Endodermal cell (in vitro differentiated cells): Measurements from ENCODE around the gene GSTM5. TPM values are rescaled to one million over a fixed set of nuclear protein-coding genes. Genes with fewer than 3 reads are reported as not detected.

ENCODE experiments used
- DNase-seq: peaks from one replicate; pipeline ENCODE4 v3.0.0-alpha.2; 2017
- H3K27ac ChIP-seq: 2 replicates; pipeline ENCODE4 v1.5.1; 2013; ENCODE audit warnings: mild to moderate bottlenecking, low read depth, low read length, moderate library complexity
- H3K27me3 ChIP-seq: 2 replicates; pipeline ENCODE4 v1.6.1; 2013; ENCODE audit warnings: mild to moderate bottlenecking, low read length, moderate library complexity; ENCODE audit not compliant: insufficient read depth, control insufficient read depth, poor library complexity, severe bottlenecking
- H3K36me3 ChIP-seq: 2 replicates; pipeline ENCODE4 v1.7.0; 2013; ENCODE audit warnings: mild to moderate bottlenecking, low read length, moderate library complexity; ENCODE audit not compliant: control insufficient read depth, insufficient read depth
- H3K4me1 ChIP-seq: one replicate; pipeline ENCODE4 v1.7.0; 2013; ENCODE audit warnings: low read length; ENCODE audit not compliant: control insufficient read depth, insufficient read depth
- H3K4me3 ChIP-seq: 2 replicates; pipeline ENCODE4 v1.5.1; 2013; ENCODE audit warnings: mild to moderate bottlenecking, low read length, moderate library complexity
- H3K9ac ChIP-seq: 2 replicates; pipeline ENCODE4 v1.6.1; 2013; ENCODE audit warnings: mild to moderate bottlenecking, low read length, moderate library complexity; ENCODE audit not compliant: poor library complexity, severe bottlenecking; ENCODE audit errors: extremely low read depth
- H3K9me3 ChIP-seq: 2 replicates; pipeline ENCODE4 v1.6.1; 2013; ENCODE audit warnings: mild to moderate bottlenecking, low read length, moderate library complexity; ENCODE audit not compliant: control insufficient read depth
- H3K27ac Mint-ChIP-seq: 2 replicates; pipeline ENCODE4 v1.8.0; 2020; ENCODE audit warnings: mixed read lengths
- H3K27me3 Mint-ChIP-seq: 2 replicates; pipeline ENCODE4 v1.8.0; 2021; ENCODE audit warnings: mild to moderate bottlenecking, mixed read lengths; ENCODE audit not compliant: insufficient read depth
- H3K36me3 Mint-ChIP-seq: 2 replicates; pipeline ENCODE4 v1.8.0; 2020; ENCODE audit warnings: low read depth, mixed read lengths
- H3K4me1 Mint-ChIP-seq: 2 replicates; pipeline ENCODE4 v1.8.0; 2020; ENCODE audit warnings: mixed read lengths
- H3K4me3 Mint-ChIP-seq: 2 replicates; pipeline ENCODE4 v1.8.0; 2020; ENCODE audit warnings: mild to moderate bottlenecking, moderate library complexity, mixed read lengths
- H3K9me3 Mint-ChIP-seq: 2 replicates; pipeline ENCODE4 v1.8.0; 2020; ENCODE audit warnings: mild to moderate bottlenecking, mixed read lengths
- CTCF ChIP-seq: fragments of 200-600 bp; sonication (generic); conservative IDR thresholded peaks from 2 replicates; pipeline ENCODE4 v1.5.0; 2021; ENCODE audit warnings: antibody characterized with exemption, mild to moderate bottlenecking
- WGBS, 2 experiments: methylation state at CpG; one replicate each; pipeline versions ENCODE4 v1.1.5 to v1.1.7; 2013; ENCODE audit warnings: missing lambda C conversion rate in 2 of 2, mixed read lengths in 1 of 2; ENCODE audit not compliant: insufficient coverage in 1 of 2, insufficient read length in 1 of 2; 5-methylcytosine and 5-hydroxymethylcytosine counted together
- total RNA-seq, 2 donors: library from RNA; stranded (reverse); fragmentation: NEBNext Ultra II Directional in 1 of 2; extraction: Animal tissue kit (Norgen Biotek cat#: 25700) in 1 of 2; gene quantifications; 2 replicates in 1 of 2; 3 replicates in 1 of 2; pipeline ENCODE4 v1.2.1, GENCODE V29; 2021

Gene GSTM5
- total RNA-seq, 2 donors from 2014 or later, result 0.13 to 0.70 TPM

- H3K27me3 Mint-ChIP-seq, result peaks cover 5% of the 10 kb centered on the region
- Histone ChIP-seq H3K27ac (no peak overlapping the region), H3K4me3 (no peak overlapping the region), H3K4me1 (no peaks in the 10 kb centered on the region), H3K9ac (no peak overlapping the region), H3K9me3 (peaks cover 7% of the 10 kb centered on the region), H3K36me3 (no peaks in the 10 kb centered on the region), H3K27me3 (no peaks in the 10 kb centered on the region)
- H3K36me3 Mint-ChIP-seq, result no peaks in the 10 kb centered on the region
- DNase-seq, result no peak
- peaks cover 17% of the 10 kb centered on the region for H3K9me3 Mint-ChIP-seq
- TF ChIP-seq CTCF, result no peak
- no peak overlapping the region for H3K27ac Mint-ChIP-seq
- H3K4me3 Mint-ChIP-seq, result no peak overlapping the region
- no peaks in the 10 kb centered on the region for H3K4me1 Mint-ChIP-seq
- 89 to 97% methylated on average over 4 to 5 of the region's 5 CpGs for WGBS, 2 experiments
Observed at GRCh38 chr1:109713636-109714035, 1.6 kb downstream of the GSTM5 start.

- H3K9me3 ChIP-seq, result no peaks in the 10 kb centered on the region
- WGBS, 2 experiments, result 92 to 98% methylated on average over 8 to 12 of the region's 12 CpGs
Observed at GRCh38 chr1:109714661-109715372, 2.8 kb downstream of the GSTM5 start.

GRCh38 chr1:109716121-109716520 lies 4.1 kb downstream of the GSTM5 start:
- Mint-ChIP-seq H3K36me3 (no peaks in the 10 kb centered on the region), H3K4me1 (peaks cover 2% of the 10 kb centered on the region), H3K27me3 (peaks cover 5% of the 10 kb centered on the region), H3K4me3 (no peak overlapping the region), H3K27ac (no peak overlapping the region), H3K9me3 (no peaks in the 10 kb centered on the region)
- no peak for DNase-seq
- Histone ChIP-seq H3K27me3 (no peaks in the 10 kb centered on the region), H3K4me1 (no peaks in the 10 kb centered on the region), H3K36me3 (no peaks in the 10 kb centered on the region), H3K9ac (no peak overlapping the region), H3K9me3 (no peaks in the 10 kb centered on the region), H3K27ac (no peak overlapping the region), H3K4me3 (no peak overlapping the region)
- WGBS, 2 experiments, result 86% methylated on average over 3 of the region's 3 CpGs; no CpG with 5 or more reads in 1 of the 2 experiments
- no peak for TF ChIP-seq CTCF

More at GRCh38 chr1:109714661-109715372, 2.8 kb downstream of the GSTM5 start:
- Histone ChIP-seq H3K4me1 (no peaks in the 10 kb centered on the region), H3K27me3 (no peaks in the 10 kb centered on the region), H3K4me3 (no peak overlapping the region), H3K36me3 (no peaks in the 10 kb centered on the region), H3K9ac (no peak overlapping the region), H3K27ac (no peak overlapping the region)
- Mint-ChIP-seq H3K4me3 (no peak overlapping the region), H3K4me1 (no peaks in the 10 kb centered on the region), H3K36me3 (no peaks in the 10 kb centered on the region), H3K27ac (no peak overlapping the region), H3K9me3 (peaks cover 6% of the 10 kb centered on the region), H3K27me3 (peaks cover 5% of the 10 kb centered on the region)
- TF ChIP-seq CTCF, result no peak
- no peak for DNase-seq
